HG02870 (cell line): ENCODE results near the gene CTNNA3.

Experiments used
- ATAC-seq: cut with Tn5 transposase; IDR thresholded peaks from one replicate; pipeline ENCODE4 v1.9.1; 2021; ENCODE audit warnings: mild to moderate bottlenecking, moderate library complexity; ENCODE audit not compliant: unreplicated experiment

CTNNA3 gene

DNA sequence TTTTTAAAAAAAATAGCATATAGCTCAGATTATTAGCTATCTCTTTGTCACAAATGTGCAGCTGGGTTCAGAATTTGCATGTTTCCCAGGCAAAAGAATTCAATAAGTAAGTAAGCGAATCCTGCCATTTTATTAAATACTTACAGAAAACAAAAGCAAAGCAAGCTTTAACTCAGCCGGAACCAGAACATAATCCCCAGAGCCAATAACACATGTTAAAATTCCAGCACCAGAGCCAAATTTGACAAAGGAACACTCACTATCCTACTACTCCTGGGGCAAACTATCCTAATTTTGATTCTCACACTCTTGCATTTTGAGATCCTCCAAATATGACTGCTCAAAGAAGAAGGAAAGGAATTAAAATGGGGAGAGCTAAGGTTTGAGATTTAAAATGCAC is 737.5 kb downstream of the CTNNA3 start:
- ATAC-seq, result no peak

- ATAC-seq, result no peak
These were observed 744.1 kb downstream of the CTNNA3 start for GRCh38 chr10:66951896-66952295.

GRCh38 chr10:66943590-66943989 is 752.4 kb downstream of the CTNNA3 start:
- ATAC-seq, result no peak

- ATAC-seq, result no peak
These were observed 753.6 kb downstream of the CTNNA3 start for GRCh38 chr10:66942407-66942806.

- no peak for ATAC-seq
These were observed 754.5 kb downstream of the CTNNA3 start for GRCh38 chr10:66941491-66941890.

GRCh38 chr10:66940965-66941364 is 755.0 kb downstream of the CTNNA3 start:
- no peak for ATAC-seq

- no peak for ATAC-seq
These were observed 761.3 kb downstream of the CTNNA3 start for GRCh38 chr10:66934711-66935110.

GRCh38 chr10:66931949-66932343 is 764.0 kb downstream of the CTNNA3 start:
- no peak for ATAC-seq

GRCh38 chr10:66931340-66931948 is 764.6 kb downstream of the CTNNA3 start:
- ATAC-seq, result peak; percentile 85

- no peak for ATAC-seq
These were observed 766.6 kb downstream of the CTNNA3 start for GRCh38 chr10:66929375-66929774.

GRCh38 chr10:66928776-66929175 is 767.2 kb downstream of the CTNNA3 start:
- ATAC-seq, result no peak

DNA sequence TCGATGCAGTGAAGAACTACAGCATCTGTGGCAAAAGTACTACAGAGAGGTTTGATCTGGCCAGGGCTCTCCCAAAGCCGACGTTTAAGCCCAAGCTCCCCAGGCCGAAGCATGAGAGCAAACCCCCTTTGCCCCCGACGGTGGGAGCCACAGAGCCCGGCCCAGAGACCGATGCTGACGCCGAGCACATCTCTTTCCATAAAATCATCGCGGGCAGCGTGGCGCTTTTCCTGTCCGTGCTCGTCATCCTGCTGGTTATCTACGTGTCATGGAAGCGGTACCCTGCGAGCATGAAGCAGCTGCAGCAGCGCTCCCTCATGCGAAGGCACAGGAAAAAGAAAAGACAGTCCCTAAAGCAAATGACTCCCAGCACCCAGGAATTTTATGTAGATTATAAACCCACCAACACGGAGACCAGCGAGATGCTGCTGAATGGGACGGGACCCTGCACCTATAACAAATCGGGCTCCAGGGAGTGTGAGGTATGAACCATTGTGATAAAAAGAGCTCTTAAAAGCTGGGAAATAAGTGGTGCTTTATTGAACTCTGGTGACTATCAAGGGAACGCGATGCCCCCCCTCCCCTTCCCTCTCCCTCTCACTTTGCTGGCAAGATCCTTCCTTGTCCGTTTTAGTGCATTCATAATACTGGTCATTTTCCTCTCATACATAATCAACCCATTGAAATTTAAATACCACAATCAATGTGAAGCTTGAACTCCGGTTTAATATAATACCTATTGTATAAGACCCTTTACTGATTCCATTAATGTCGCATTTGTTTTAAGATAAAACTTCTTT is 767.8 kb downstream of the CTNNA3 start:
- no peak for ATAC-seq

DNA sequence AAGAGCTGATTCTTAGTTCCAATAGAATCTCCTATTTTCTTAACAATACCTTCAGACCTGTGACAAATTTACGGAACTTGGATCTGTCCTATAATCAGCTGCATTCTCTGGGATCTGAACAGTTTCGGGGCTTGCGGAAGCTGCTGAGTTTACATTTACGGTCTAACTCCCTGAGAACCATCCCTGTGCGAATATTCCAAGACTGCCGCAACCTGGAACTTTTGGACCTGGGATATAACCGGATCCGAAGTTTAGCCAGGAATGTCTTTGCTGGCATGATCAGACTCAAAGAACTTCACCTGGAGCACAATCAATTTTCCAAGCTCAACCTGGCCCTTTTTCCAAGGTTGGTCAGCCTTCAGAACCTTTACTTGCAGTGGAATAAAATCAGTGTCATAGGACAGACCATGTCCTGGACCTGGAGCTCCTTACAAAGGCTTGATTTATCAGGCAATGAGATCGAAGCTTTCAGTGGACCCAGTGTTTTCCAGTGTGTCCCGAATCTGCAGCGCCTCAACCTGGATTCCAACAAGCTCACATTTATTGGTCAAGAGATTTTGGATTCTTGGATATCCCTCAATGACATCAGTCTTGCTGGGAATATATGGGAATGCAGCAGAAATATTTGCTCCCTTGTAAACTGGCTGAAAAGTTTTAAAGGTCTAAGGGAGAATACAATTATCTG is 768.6 kb downstream of the CTNNA3 start:
- no peak for ATAC-seq

- ATAC-seq, result no peak
These were observed 769.2 kb downstream of the CTNNA3 start for GRCh38 chr10:66926841-66927240.

GRCh38 chr10:66925896-66926715 is 769.9 kb downstream of the CTNNA3 start, which contains the start of gene LRRTM3:
LRRTM3 (plus strand) TSS chr10:66926036.
- peak; percentile 100 for ATAC-seq

GRCh38 chr10:66925373-66925772 is 770.6 kb downstream of the CTNNA3 start:
- ATAC-seq, result no peak

- no peak for ATAC-seq
These were observed 771.2 kb downstream of the CTNNA3 start for GRCh38 chr10:66924674-66925345.

- ATAC-seq, result no peak
These were observed 776.7 kb downstream of the CTNNA3 start for GRCh38 chr10:66919248-66919647.

DNA sequence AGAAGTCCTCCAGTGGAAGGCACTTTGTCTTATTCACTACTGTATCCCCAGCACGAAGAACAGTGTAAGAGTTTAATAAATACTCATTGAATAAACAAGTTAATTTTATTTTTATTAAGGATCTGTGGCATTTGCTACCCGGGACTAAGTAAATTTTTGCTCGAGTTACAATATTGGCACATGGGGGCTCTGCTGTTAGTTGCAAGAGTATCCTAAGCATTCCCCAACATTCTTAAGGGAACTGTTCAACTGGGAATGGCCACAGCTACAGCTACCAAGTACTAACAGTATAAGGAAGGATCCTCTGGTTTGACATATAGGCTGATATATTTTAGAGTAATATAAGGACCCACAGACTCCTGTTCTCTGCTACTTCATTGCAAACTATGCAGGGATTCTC is 778.9 kb downstream of the CTNNA3 start:
- ATAC-seq, result no peak

GRCh38 chr10:66916030-66916429 is 780.0 kb downstream of the CTNNA3 start:
- no peak for ATAC-seq
